CD4-positive, alpha-beta T cell treated with Interferon alpha-2 for 1 hour (primary cell): ENCODE data around the gene FBXW11.

Source experiments
- DNase-seq, 2 donors: peaks; one replicate each; pipeline ENCODE4 v3.0.0-alpha.2; 2020 to 2022

The FBXW11 gene

DNA sequence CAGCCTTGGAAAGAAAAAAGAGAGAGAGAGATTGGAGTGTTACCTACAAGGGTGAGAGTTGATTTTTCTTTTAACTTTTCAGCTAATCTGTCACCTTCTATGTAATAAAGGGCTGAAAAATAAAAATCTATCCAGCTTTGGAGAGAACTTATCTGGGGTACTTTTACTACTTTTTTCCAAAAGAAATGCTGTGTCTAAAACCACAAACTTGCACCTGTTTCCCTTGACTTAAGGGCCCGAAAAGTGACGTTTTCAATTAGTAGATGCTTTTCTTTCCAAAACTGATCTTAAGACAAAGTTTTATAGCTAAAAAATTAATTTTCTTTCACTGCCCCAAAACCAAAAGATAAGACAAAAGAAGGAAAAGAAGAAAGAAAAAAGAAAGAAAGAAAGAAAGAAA, 172.0 kb downstream of the FBXW11 start:
- DNase-seq = no peak

GRCh38 chr5:171832775-171833174, 173.7 kb downstream of the FBXW11 start:
- no peak for DNase-seq

GRCh38 chr5:171830686-171831085, 175.8 kb downstream of the FBXW11 start:
- no peak for DNase-seq

- DNase-seq = no peak
These were observed 179.3 kb downstream of the FBXW11 start for GRCh38 chr5:171827162-171827561.

DNA sequence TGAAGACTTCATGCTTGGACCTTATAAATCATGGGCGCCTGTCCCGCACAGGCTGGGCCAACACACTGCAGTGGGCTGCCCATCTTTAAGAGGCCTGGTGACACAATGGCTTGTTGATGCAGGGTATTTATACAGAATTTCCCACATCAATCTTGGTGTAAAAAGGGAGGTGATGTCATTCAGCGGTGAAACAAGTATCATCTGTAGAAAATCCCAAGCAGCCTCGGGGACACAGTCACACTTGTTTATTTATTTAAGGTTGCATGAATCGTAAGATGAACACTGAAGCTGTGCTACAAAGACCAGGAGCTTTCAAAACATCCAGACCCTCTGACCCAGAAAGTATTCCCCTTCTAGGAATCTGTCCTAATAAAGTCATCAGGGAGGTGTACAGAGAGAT, 180.3 kb downstream of the FBXW11 start:
- no peak for DNase-seq

GRCh38 chr5:171825051-171825450, 181.4 kb downstream of the FBXW11 start:
- DNase-seq = no peak

DNA sequence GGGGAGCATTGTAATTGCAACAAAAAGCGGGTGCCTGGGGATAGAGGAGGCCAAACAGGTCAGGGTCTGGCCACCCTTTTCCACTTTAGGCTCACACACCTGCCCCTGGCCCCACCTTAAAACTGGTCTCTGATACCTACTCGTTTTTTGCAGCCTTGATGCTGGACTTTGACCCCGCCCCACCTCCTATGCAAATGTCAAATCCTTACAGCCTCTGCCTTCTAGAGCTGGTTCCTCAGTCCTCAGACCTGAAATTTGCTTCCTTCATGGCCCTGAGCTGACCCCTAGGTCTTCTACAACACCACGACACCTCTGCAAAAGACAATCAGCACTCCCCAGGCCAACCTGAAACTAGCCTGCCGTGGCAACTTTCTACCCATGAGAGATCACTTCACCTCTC, 183.2 kb downstream of the FBXW11 start:
- DNase-seq = no peak

DNA sequence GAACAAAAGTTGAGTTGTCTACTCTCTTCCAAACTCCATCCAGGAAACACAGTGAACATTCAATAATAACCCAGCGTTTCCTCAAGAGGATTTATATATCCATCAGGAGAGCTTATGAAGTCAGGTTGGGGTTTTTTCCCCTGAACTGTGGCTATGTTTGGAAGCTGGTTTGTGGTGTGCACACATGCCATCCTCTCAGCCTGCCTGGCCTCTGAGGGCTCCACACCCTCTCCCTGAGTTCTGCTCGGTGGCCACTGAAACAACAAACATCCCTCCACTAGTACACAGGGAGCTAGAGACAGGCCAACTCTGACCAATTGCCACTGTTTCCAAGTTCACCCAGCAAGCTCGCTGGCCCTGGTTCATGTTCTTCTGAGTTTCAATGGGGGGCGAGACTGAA, 185.2 kb downstream of the FBXW11 start:
- no peak for DNase-seq

DNA sequence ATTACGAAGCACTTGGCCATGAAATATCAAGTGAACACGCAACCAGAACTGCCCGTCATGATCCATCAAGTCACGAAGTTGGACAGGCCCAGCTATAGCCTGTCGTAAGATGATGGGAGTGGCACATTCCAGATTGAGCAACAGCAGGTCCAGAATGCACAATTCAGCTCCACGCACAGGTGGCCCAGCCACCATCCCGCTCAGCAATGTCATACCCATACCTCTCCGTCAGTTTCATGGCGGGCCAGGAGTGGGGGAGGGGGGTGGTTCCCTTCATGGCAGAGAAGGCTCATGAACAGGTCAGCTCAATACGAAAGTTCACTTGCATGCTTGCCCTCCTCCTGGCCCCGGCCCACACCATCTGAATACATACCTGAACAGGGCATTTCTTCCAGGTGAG, 185.9 kb downstream of the FBXW11 start:
- DNase-seq = no peak

GRCh38 chr5:171816666-171817065, 189.8 kb downstream of the FBXW11 start:
- no peak for DNase-seq

- DNase-seq = no peak
These were observed 192.5 kb downstream of the FBXW11 start for GRCh38 chr5:171813813-171814490.

GRCh38 chr5:171813270-171813669, 193.2 kb downstream of the FBXW11 start:
- DNase-seq = no peak
